HEK293 (cell line): ENCODE results near the gene CERS5.

ENCODE experiments used
- CTCF ChIA-PET: fragments of 350-600 bp; formaldehyde crosslinking; extraction: SDS; loops from one replicate; lab custom pipeline; 2021; ENCODE audit warnings: antibody characterized with exemption; lab: Yijun Ruan, JAX
- POLR2A ChIA-PET: fragments of 300-600 bp; formaldehyde crosslinking; extraction: SDS; loops from one replicate; lab custom pipeline; 2020; ENCODE audit warnings: antibody characterized with exemption, inconsistent platforms; lab: Yijun Ruan, JAX
- H3K27ac ChIP-seq: fragments of 200-500 bp; sonication (Bioruptor generic); 2 replicates; pipeline ENCODE4 v1.5.1; 2014; ENCODE audit warnings: low read depth, low read length, control low read depth, inconsistent platforms; ENCODE audit errors: extremely low read depth
- H3K36me3 ChIP-seq, 2 experiments: fragments of 200-500 bp in 1 of 2; sonication (Bioruptor generic) in 1 of 2; 1 replicate in 1 of 2; 2 replicates in 1 of 2; pipeline ENCODE4 v1.5.1; 2014 to 2017; ENCODE audit warnings: inconsistent platforms in 2 of 2, low read length in 2 of 2; ENCODE audit not compliant: control insufficient read depth in 2 of 2, insufficient read depth in 1 of 2
- H3K4me1 ChIP-seq: fragments of 200-500 bp; sonication (Bioruptor generic); 2 replicates; pipeline ENCODE4 v1.5.1; 2014; ENCODE audit warnings: mild to moderate bottlenecking, low read length, inconsistent platforms; ENCODE audit not compliant: control insufficient read depth, insufficient read depth
- H3K4me3 ChIP-seq: 2 replicates; pipeline ENCODE4 v1.5.1; 2011; ENCODE audit warnings: low read depth, mild to moderate bottlenecking, control low read depth, low read length, moderate library complexity
- H3K9me3 ChIP-seq: fragments of 200-500 bp; sonication (Bioruptor generic); 2 replicates; pipeline ENCODE4 v1.5.1; 2014; ENCODE audit warnings: low read depth, low read length, inconsistent platforms; ENCODE audit not compliant: control insufficient read depth, insufficient read depth
- CTCF ChIP-seq: fragments of 450-650 bp; formaldehyde crosslinking; IDR thresholded peaks from 2 replicates; pipeline ENCODE4 v1.5.1; 2016; ENCODE audit warnings: missing biosample characterization, missing genetic modification characterization
- EGR2 ChIP-seq: fragments of 450-650 bp; formaldehyde crosslinking; IDR thresholded peaks from 2 replicates; pipeline ENCODE4 v1.5.1; 2016; ENCODE audit warnings: low read depth, missing biosample characterization, missing genetic modification characterization
- REPIN1 ChIP-seq: fragments of 450-650 bp; formaldehyde crosslinking; IDR thresholded peaks from 2 replicates; pipeline ENCODE4 v1.5.1; 2017; ENCODE audit warnings: missing biosample characterization, missing genetic modification characterization, low read depth
- ZFP69B ChIP-seq: fragments of 450-650 bp; formaldehyde crosslinking; IDR thresholded peaks from 2 replicates; pipeline ENCODE4 v1.5.1; 2016; ENCODE audit warnings: missing biosample characterization, missing genetic modification characterization
- ZNF114 ChIP-seq: fragments of 450-650 bp; formaldehyde crosslinking; IDR thresholded peaks from 2 replicates; pipeline ENCODE4 v1.5.0; 2017; ENCODE audit warnings: missing biosample characterization, missing genetic modification characterization
- ZNF132 ChIP-seq: fragments of 450-650 bp; formaldehyde crosslinking; IDR thresholded peaks from 2 replicates; pipeline ENCODE4 v1.5.1; 2017; ENCODE audit warnings: missing biosample characterization, missing genetic modification characterization, borderline replicate concordance
- ZNF157 ChIP-seq: fragments of 450-650 bp; formaldehyde crosslinking; IDR thresholded peaks from 2 replicates; pipeline ENCODE4 v1.5.1; 2016; ENCODE audit warnings: missing biosample characterization, missing genetic modification characterization
- ZNF184 ChIP-seq: fragments of 450-650 bp; IDR thresholded peaks from 2 replicates; pipeline ENCODE4 v1.5.1; 2018; ENCODE audit warnings: missing biosample characterization, mild to moderate bottlenecking, missing genetic modification characterization
- ZNF202 ChIP-seq: fragments of 450-650 bp; formaldehyde crosslinking; IDR thresholded peaks from 2 replicates; pipeline ENCODE4 v1.5.1; 2016; ENCODE audit warnings: missing biosample characterization, missing genetic modification characterization, borderline replicate concordance
- ZNF23 ChIP-seq: fragments of 450-650 bp; formaldehyde crosslinking; IDR thresholded peaks from 2 replicates; pipeline ENCODE4 v1.5.1; 2016; ENCODE audit warnings: missing biosample characterization, missing genetic modification characterization, borderline replicate concordance
- ZNF350 ChIP-seq: fragments of 450-650 bp; formaldehyde crosslinking; IDR thresholded peaks from 2 replicates; pipeline ENCODE4 v1.5.0; 2017; ENCODE audit warnings: missing biosample characterization, mild to moderate bottlenecking, missing genetic modification characterization
- ZNF37A ChIP-seq: fragments of 450-650 bp; IDR thresholded peaks from 2 replicates; pipeline ENCODE4 v1.5.1; 2018; ENCODE audit warnings: missing biosample characterization, missing genetic modification characterization
- ZNF416 ChIP-seq: fragments of 450-650 bp; formaldehyde crosslinking; IDR thresholded peaks from 2 replicates; pipeline ENCODE4 v1.5.1; 2016; ENCODE audit warnings: missing biosample characterization, missing genetic modification characterization
- ZNF488 ChIP-seq: fragments of 450-650 bp; formaldehyde crosslinking; IDR thresholded peaks from 2 replicates; pipeline ENCODE4 v1.5.1; 2016; ENCODE audit warnings: missing biosample characterization, missing genetic modification characterization
- ZNF544 ChIP-seq: fragments of 450-650 bp; formaldehyde crosslinking; IDR thresholded peaks from 2 replicates; pipeline ENCODE4 v1.5.0; 2017; ENCODE audit warnings: missing biosample characterization, missing genetic modification characterization
- ZNF548 ChIP-seq: fragments of 450-650 bp; formaldehyde crosslinking; IDR thresholded peaks from 2 replicates; pipeline ENCODE4 v1.5.1; 2016; ENCODE audit warnings: missing biosample characterization, missing genetic modification characterization
- ZNF585B ChIP-seq: fragments of 450-650 bp; formaldehyde crosslinking; IDR thresholded peaks from 2 replicates; pipeline ENCODE4 v1.5.1; 2016; ENCODE audit warnings: missing biosample characterization, missing genetic modification characterization
- ZNF600 ChIP-seq: fragments of 450-650 bp; formaldehyde crosslinking; IDR thresholded peaks from 2 replicates; pipeline ENCODE4 v1.5.1; 2016; ENCODE audit warnings: missing biosample characterization, missing genetic modification characterization
- ZNF692 ChIP-seq: fragments of 450-650 bp; formaldehyde crosslinking; IDR thresholded peaks from 2 replicates; pipeline ENCODE4 v1.5.1; 2016; ENCODE audit warnings: missing biosample characterization, missing genetic modification characterization
- ZNF701 ChIP-seq: fragments of 450-650 bp; formaldehyde crosslinking; IDR thresholded peaks from 2 replicates; pipeline ENCODE4 v1.5.1; 2016; ENCODE audit warnings: missing biosample characterization, missing genetic modification characterization
- ZNF837 ChIP-seq: fragments of 450-650 bp; formaldehyde crosslinking; IDR thresholded peaks from 2 replicates; pipeline ENCODE4 v1.5.1; 2016; ENCODE audit warnings: missing biosample characterization, missing genetic modification characterization
- ZSCAN16 ChIP-seq: fragments of 450-650 bp; formaldehyde crosslinking; IDR thresholded peaks from 2 replicates; pipeline ENCODE4 v1.5.1; 2016; ENCODE audit warnings: missing biosample characterization, missing genetic modification characterization
- TF ChIP-seq, protein P1 (sequence below): fragments of 450-650 bp; formaldehyde crosslinking; IDR thresholded peaks from 2 replicates; pipeline ENCODE4 v1.5.1; 2016; ENCODE audit warnings: missing biosample characterization, missing genetic modification characterization, low read depth

CERS5 gene

GRCh38 chr12:50188875-50189575, 21.9 kb upstream of the CERS5 start (continued):
- TF ChIP-seq, protein P1, sequence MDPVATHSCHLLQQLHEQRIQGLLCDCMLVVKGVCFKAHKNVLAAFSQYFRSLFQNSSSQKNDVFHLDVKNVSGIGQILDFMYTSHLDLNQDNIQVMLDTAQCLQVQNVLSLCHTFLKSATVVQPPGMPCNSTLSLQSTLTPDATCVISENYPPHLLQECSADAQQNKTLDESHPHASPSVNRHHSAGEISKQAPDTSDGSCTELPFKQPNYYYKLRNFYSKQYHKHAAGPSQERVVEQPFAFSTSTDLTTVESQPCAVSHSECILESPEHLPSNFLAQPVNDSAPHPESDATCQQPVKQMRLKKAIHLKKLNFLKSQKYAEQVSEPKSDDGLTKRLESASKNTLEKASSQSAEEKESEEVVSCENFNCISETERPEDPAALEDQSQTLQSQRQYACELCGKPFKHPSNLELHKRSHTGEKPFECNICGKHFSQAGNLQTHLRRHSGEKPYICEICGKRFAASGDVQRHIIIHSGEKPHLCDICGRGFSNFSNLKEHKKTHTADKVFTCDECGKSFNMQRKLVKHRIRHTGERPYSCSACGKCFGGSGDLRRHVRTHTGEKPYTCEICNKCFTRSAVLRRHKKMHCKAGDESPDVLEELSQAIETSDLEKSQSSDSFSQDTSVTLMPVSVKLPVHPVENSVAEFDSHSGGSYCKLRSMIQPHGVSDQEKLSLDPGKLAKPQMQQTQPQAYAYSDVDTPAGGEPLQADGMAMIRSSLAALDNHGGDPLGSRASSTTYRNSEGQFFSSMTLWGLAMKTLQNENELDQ (tag by site-specific recombination) = no peak
- no peak for TF ChIP-seq ZNF157 (tag by site-specific recombination)
- peak; percentile 52; the same call in 1 of the 2 replicates for TF ChIP-seq ZNF600
- TF ChIP-seq ZNF544 (tag by site-specific recombination) = no peak
- TF ChIP-seq ZNF692 (tag by site-specific recombination) = no peak
- no peak for TF ChIP-seq ZSCAN16 (tag by site-specific recombination)
- TF ChIP-seq, all 188 proteins: peak for 5

DNA sequence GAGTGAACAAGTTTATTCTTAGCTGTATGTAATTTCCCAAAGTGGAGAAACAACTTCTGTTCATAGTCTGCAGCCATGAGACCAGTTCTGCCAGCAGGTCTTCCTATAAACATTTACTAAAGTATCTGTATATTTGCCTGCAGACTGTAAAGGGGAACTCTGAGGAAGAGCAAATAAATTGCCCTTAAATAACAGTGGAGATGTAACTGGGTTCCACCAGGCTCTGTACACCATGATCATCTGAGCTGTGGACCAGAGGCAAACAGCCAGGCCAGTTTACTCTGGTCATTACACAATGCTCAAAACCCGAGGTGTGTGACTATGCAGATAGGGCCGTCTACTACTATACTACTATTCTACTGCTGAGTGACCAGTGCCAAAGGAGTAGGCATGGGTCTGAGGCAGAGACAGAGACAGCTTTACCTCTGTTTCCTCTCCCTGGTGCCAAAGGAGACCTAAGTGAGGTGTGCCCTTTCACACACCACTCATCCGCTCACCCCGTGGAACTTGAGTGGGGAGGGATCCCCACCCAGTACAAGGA, 21.1 kb upstream of the CERS5 start:
- Histone ChIP-seq H3K4me1 (0 out of 2 replicates have a peak, but pooled peaks cover 2% of the 10 kb centered on the region), H3K36me3 (peaks cover 9 to 11% of the 10 kb centered on the region in 2 experiments; a peak in 2 of 3 replicates), H3K4me3 (no peak overlapping the region), H3K9me3 (no peaks in the 10 kb centered on the region), H3K27ac (no peak overlapping the region)
- CTCF ChIA-PET = interaction anchor here (0.6 to 4.7 kb wide), 3 partner anchors 12 to 221 kb away, joined by 3 to 21 read pairs (median 5); no protein-coding TSS in a partner anchor
- POLR2A ChIA-PET = no interaction called here
- TF ChIP-seq ZNF701 (tag by site-specific recombination) (no peak), ZNF350 (tag by site-specific recombination) (no peak), ZNF202 (no peak), ZNF416 (tag by site-specific recombination) (no peak), EGR2 (tag by site-specific recombination) (no peak), ZFP69B (no peak), ZNF37A (tag by site-specific recombination) (no peak), ZNF548 (no peak), ZNF488 (tag by site-specific recombination) (no peak), ZNF585B (tag by site-specific recombination) (no peak), ZNF132 (no peak), ZNF837 (no peak), REPIN1 (tag by site-specific recombination) (no peak), ZNF184 (no peak), ZNF23 (tag by site-specific recombination) (no peak), CTCF (tag by site-specific recombination) (no peak), ZNF114 (tag by site-specific recombination) (no peak)
